ENCODE results near the gene MEF2B. TPM values are rescaled to one million over a fixed set of nuclear protein-coding genes. Genes with fewer than 3 reads are reported as not detected.

The MEF2B gene
- total and polyA plus RNA-seq, 10 of the 15 experiments (the other 5 are each of a cell fraction or from before 2014, with no cell fraction given), result 0.09 to 33.0 (median 8.9) TPM

- intact Hi-C loops (cut with micrococcal nuclease; ENCODE audit: unreplicated experiment), result no loop called here
- in situ Hi-C loops (cut with MboI), result no loop called here
- Histone ChIP-seq H3K79me2 (ENCODE audit: control insufficient read depth, insufficient read depth, low read length) (peaks cover 2% of the 10 kb centered on the region), H3K4me1 (ENCODE audit: control insufficient read depth, insufficient read depth, low read length) (peaks cover 61% of the 10 kb centered on the region), H2AFZ (ENCODE audit: control insufficient read depth, low read depth, low read length) (no peak overlapping the region), H3K4me2 (ENCODE audit: control insufficient read depth, insufficient read depth) (peak overlapping the region; percentile 93), H3K27me3 (replicated peaks in 1 of 2; ENCODE audit: control insufficient read depth in 2 of 2, insufficient read depth in 2 of 2, low read length in 1 of 2) (no peaks in the 10 kb centered on the region), H4K20me1 (ENCODE audit: control insufficient read depth, insufficient read depth) (no peaks in the 10 kb centered on the region), H3K27ac (ENCODE audit: control insufficient read depth, insufficient read depth) (peak overlapping the region; percentile 82), H3K9me3 (replicated peaks; ENCODE audit: control insufficient read depth, insufficient read depth, low read length) (no peaks in the 10 kb centered on the region; the same call in 2 of the 3 replicates), H3K9ac (ENCODE audit: control insufficient read depth, insufficient read depth, low read length) (no peak overlapping the region; the same call in 1 of the 2 replicates), H3K4me3 (no peak overlapping the region), H3K36me3 (ENCODE audit: control insufficient read depth in 2 of 2, insufficient read depth in 2 of 2, low read length in 1 of 2) (peaks cover 0 to 3% of the 10 kb centered on the region in 2 experiments; a peak in 1 of 4 replicates)
- DNase-seq (ENCODE audit: low read depth, low spot score) (no peak), FAIRE-seq (no peak), ATAC-seq (no peak)
- POLR2A ChIA-PET, result interaction anchor here (1.1 to 7.7 kb wide), 2 partner anchors 8 to 9 kb away, joined by 9 to 74 read pairs; partner anchors contain the start of gene MEF2B
- WGBS (ENCODE audit: insufficient coverage, insufficient replicate concordance, low lambda C conversion rate, missing lambda C conversion rate), result 62% methylated on average over 4 of the region's 4 CpGs
- SMC1A ChIA-PET (ENCODE audit: uncharacterized antibody, unreplicated experiment), result interaction anchor here (1.3 to 7.4 kb wide), 6 partner anchors 8 to 32 kb away, joined by 3 to 83 read pairs (median 6); partner anchors contain the start of genes BORCS8 and MEF2B
- RAD21 ChIA-PET (ENCODE audit: unreplicated experiment), result interaction anchor here (1.5 to 17.5 kb wide), 2 partner anchors 11 to 14 kb away, joined by 4 to 394 read pairs; partner anchors contain the start of gene MEF2B
- CTCF ChIA-PET, result interaction anchor here (7.3 to 11.3 kb wide), 3 partner anchors 10 to 15 kb away, joined by 57 to 135 read pairs (median 86); partner anchors contain the start of gene MEF2B
- BruUV-seq (replicated peaks), result no TSS peak
- TF ChIP-seq RUNX3 (IDR thresholded peaks at IDR 0.05; ENCODE audit: low read length) (no peak), CEBPZ (IDR thresholded peaks at IDR 0.05; ENCODE audit: low read depth, low read length) (no peak), KAT2A (conservative IDR thresholded peaks at IDR 0.05; ENCODE audit: control insufficient read depth, low read depth, low read length) (no peak), PKNOX1 (IDR thresholded peaks at IDR 0.05) (no peak), CREB1 (IDR thresholded peaks at IDR 0.05; ENCODE audit: low read depth) (no peak), HSF1 (IDR thresholded peaks at IDR 0.05; ENCODE audit: low read depth, low read length) (no peak), ZBTB40 (IDR thresholded peaks at IDR 0.05; ENCODE audit: borderline replicate concordance) (no peak), STAT3 (IDR thresholded peaks at IDR 0.05; ENCODE audit: low read depth, low read length) (no peak), CHD1 (IDR thresholded peaks at IDR 0.05; ENCODE audit: low read depth, low read length) (no peak), GABPA (IDR thresholded peaks at IDR 0.05; ENCODE audit: low read depth) (no peak), MYB (IDR thresholded peaks at IDR 0.05; ENCODE audit: borderline replicate concordance, low read depth, low read length) (no peak), SIN3A (IDR thresholded peaks at IDR 0.05; ENCODE audit: low read depth, low read length) (no peak), RELA (IDR thresholded peaks at IDR 0.05; ENCODE audit: borderline replicate concordance, partially characterized antibody) (no peak), POLR2A (IDR thresholded peaks at IDR 0.05; ENCODE audit: low read depth, low read length) (no peak), SPI1 (IDR thresholded peaks at IDR 0.05; ENCODE audit: borderline replicate concordance, insufficient read depth, low read depth, low read length) (no peak)
Measured at GRCh38 chr19:19159534-19159933, 10.5 kb downstream of the MEF2B start.
